Omental fat pad (tissue), 4 donors: ENCODE data around the gene HS6ST2. TPM values are rescaled to one million over a fixed set of nuclear protein-coding genes. Genes with fewer than 3 reads are reported as not detected.

Experiments used
- ATAC-seq: fragments of 150-250 bp; one replicate; pipeline ENCODE4 v1.9.1; 2016; ENCODE audit warnings: mild to moderate bottlenecking, moderate library complexity; ENCODE audit not compliant: low FRiP score
- DNase-seq: peaks from one replicate; pipeline ENCODE4 v3.0.0-alpha.2; 2019; ENCODE audit warnings: low spot score
- CTCF ChIP-seq, 3 donors: fragments of 450-650 bp; IDR thresholded peaks; one replicate each; pipeline ENCODE4 v1.5.1; 2016 to 2017; ENCODE audit warnings: antibody characterized with exemption in 3 of 3, mild to moderate bottlenecking in 3 of 3, moderate library complexity in 2 of 3
- total RNA-seq, 4 donors: library from RNA; depleted of rRNA; stranded (reverse); fragments of >200 nt; gene quantifications; one replicate each; pipeline ENCODE4 v1.1.0, GENCODE V29; 2016

The HS6ST2 gene
- total RNA-seq, 4 donors from 2014 or later: 0.13 to 1.1 (median 0.46) TPM; not detected in 1

DNA sequence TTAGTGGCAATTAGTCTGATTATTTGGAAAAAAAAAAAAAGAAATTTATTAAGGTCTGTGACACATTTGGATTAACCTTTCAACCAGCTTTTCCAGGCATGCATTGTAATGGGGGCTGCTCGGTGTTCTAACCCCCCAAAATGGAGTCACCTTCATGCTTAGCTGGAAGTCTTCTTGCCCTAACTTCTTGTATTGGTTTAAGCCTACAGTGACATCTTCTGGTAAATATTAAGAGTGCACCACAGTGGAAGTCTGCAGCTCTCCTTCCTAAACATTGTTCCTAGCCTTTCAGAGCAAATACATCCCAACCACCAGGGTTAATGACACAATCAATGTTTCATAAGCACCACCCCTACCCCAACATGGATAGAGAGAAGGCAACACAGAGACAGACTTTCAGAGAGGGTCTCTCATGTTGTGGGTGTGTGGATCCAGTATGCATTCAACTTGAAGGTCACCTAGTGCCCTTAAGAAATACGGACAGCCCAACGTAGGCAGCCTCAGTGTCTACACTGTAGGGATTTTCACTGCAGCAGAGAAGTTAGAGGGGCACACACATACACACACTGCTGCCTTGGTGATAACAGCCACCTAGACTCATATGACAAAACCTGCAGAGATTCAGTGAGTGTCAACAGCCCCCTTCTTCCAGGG lies 326.7 kb downstream of the HS6ST2 start:
- TF ChIP-seq CTCF (IDR thresholded peaks at IDR 0.05): no peak
- ATAC-seq: no peak
- no peak for DNase-seq

- no peak for ATAC-seq
- no peak for TF ChIP-seq CTCF (IDR thresholded peaks at IDR 0.05)
- DNase-seq: no peak
Measured at GRCh38 chrX:132624466-132624865, 334.0 kb downstream of the HS6ST2 start.

GRCh38 chrX:132623942-132624341 lies 334.5 kb downstream of the HS6ST2 start:
- ATAC-seq: no peak
- DNase-seq: no peak
- no peak for TF ChIP-seq CTCF (IDR thresholded peaks at IDR 0.05)

- no peak for TF ChIP-seq CTCF (IDR thresholded peaks at IDR 0.05)
- DNase-seq (no peak), ATAC-seq (no peak)
Measured at GRCh38 chrX:132623300-132623699, 335.1 kb downstream of the HS6ST2 start.

- TF ChIP-seq CTCF (IDR thresholded peaks at IDR 0.05): no peak
- no peak for ATAC-seq
Measured at GRCh38 chrX:132622130-132622529, 336.3 kb downstream of the HS6ST2 start.

GRCh38 chrX:132618810-132619209 lies 339.6 kb downstream of the HS6ST2 start:
- ATAC-seq: no peak
- DNase-seq: no peak
- TF ChIP-seq CTCF (IDR thresholded peaks at IDR 0.05): no peak

More at GRCh38 chrX:132622130-132622529, 336.3 kb downstream of the HS6ST2 start:
- DNase-seq: no peak

- TF ChIP-seq CTCF (IDR thresholded peaks at IDR 0.05): no peak
- no peak for DNase-seq
- ATAC-seq: no peak
Measured at GRCh38 chrX:132615391-132616131, 342.9 kb downstream of the HS6ST2 start.
